NCI-H1417 (cell line): ENCODE data around the gene UMAD1.
A peak's percentile ranks its signal among the peaks of the same experiment; 100 is the strongest.

Experiments
- DNase-seq, 3 experiments: peaks; one replicate each; lab custom pipeline; 2025; lab: John Stamatoyannopoulos, UW

UMAD1 gene

GRCh38 chr7:7688956-7689355, 48.4 kb downstream of the UMAD1 start:
- no peak for DNase-seq

GRCh38 chr7:7693881-7694280, 53.3 kb downstream of the UMAD1 start:
- no peak for DNase-seq

- DNase-seq = no peak
Observed at GRCh38 chr7:7694542-7694941, 54.0 kb downstream of the UMAD1 start.

GRCh38 chr7:7695111-7695817, 54.7 kb downstream of the UMAD1 start:
- DNase-seq = no peak

- DNase-seq = no peak
Observed at GRCh38 chr7:7696458-7697119, 56.0 kb downstream of the UMAD1 start.

GRCh38 chr7:7698930-7699329, 58.4 kb downstream of the UMAD1 start:
- no peak for DNase-seq

- DNase-seq = no peak
Observed at GRCh38 chr7:7699380-7699779, 58.8 kb downstream of the UMAD1 start.

GRCh38 chr7:7699970-7700369, 59.4 kb downstream of the UMAD1 start:
- DNase-seq = no peak

GRCh38 chr7:7701527-7701926, 61.0 kb downstream of the UMAD1 start:
- peak in 1 of 3 experiments; percentile 32 for DNase-seq

GRCh38 chr7:7702826-7703225, 62.3 kb downstream of the UMAD1 start:
- DNase-seq = peak in 1 of 3 experiments; percentile 65

GRCh38 chr7:7703427-7703826, 62.9 kb downstream of the UMAD1 start:
- peak in 1 of 3 experiments; percentile 37 for DNase-seq

- no peak for DNase-seq
Observed at GRCh38 chr7:7704867-7705266, 64.3 kb downstream of the UMAD1 start.

- DNase-seq = no peak
Observed at GRCh38 chr7:7705318-7705717, 64.8 kb downstream of the UMAD1 start.

GRCh38 chr7:7706101-7706511, 65.6 kb downstream of the UMAD1 start:
- no peak for DNase-seq

- no peak for DNase-seq
Observed at GRCh38 chr7:7706556-7707172, 66.1 kb downstream of the UMAD1 start.

GRCh38 chr7:7707246-7707645, 66.7 kb downstream of the UMAD1 start:
- DNase-seq = no peak

- DNase-seq = peak in 1 of 3 experiments; percentile 51
Observed at GRCh38 chr7:7707806-7708205, 67.3 kb downstream of the UMAD1 start.

- peak in 1 of 3 experiments; percentile 22 for DNase-seq
Observed at GRCh38 chr7:7709291-7709690, 68.7 kb downstream of the UMAD1 start.

- no peak for DNase-seq
Observed at GRCh38 chr7:7710469-7710868, 69.9 kb downstream of the UMAD1 start.

- no peak for DNase-seq
Observed at GRCh38 chr7:7713730-7714129, 73.2 kb downstream of the UMAD1 start.

GRCh38 chr7:7718492-7718891, 77.9 kb downstream of the UMAD1 start, which contains the start of gene RPA3:
RPA3 (minus strand) TSS chr7:7718607; CDS start chr7:7640418, 78,189 bp downstream.
- DNase-seq = peak in 1 of 3 experiments; percentile 58

- peak; percentile 66 to 91 (median 69) for DNase-seq
Observed at GRCh38 chr7:7719236-7719635, 78.7 kb downstream of the UMAD1 start.

GRCh38 chr7:7720193-7720592, 79.6 kb downstream of the UMAD1 start:
- DNase-seq = peak in 1 of 3 experiments; percentile 42
